ENCODE measurements around the gene OBSCN.

Gene OBSCN

DNA sequence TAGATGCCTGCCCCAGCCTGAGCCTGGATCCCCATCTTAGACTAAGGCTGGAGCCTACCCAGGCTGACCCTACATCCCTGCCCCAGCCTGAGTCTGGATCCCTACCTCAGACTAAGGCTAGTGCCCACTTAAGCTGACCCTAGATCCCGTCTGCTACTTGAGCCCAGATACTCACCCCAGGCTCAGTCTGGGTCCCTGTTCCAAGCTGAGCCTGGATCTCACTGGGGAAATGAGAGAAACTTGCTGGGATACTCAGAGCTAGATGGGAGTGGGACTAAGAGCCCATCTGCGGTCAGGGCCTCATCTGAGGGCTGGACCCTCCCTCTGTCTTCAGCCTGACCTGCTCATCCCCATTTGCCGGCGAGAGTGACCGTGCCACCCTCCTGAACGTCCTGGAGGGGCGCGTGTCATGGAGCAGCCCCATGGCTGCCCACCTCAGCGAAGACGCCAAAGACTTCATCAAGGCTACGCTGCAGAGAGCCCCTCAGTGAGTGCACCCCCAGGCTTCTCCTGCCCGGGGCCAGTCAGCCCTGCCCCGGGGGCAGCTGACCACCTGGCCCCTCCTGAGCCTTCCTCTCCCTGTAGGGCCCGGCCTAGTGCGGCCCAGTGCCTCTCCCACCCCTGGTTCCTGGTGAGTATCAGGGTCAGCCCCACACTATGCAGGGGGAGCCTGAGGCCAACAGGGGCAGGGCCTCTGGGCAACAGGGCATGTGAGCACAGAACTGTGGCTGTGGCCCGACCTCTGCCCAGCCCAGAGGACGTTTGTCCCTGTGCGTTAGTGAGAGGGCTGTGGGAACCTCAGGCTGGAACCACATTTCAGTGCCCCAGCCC is 162.0 kb downstream of the OBSCN start:
- Histone ChIP-seq H3K4me3 (ENCODE audit: low read length) (no peak overlapping the region), H3K9ac (ENCODE audit: low read length) (no peak overlapping the region), H3K4me1 (ENCODE audit: control insufficient read depth, insufficient read depth, low read length) (no peaks in the 10 kb centered on the region), H3K9me3 (ENCODE audit: control insufficient read depth, low read length) (no peaks in the 10 kb centered on the region), H3K27me3 (ENCODE audit: control insufficient read depth, insufficient read depth, low read length) (peaks cover 43% of the 10 kb centered on the region), H3K36me3 (ENCODE audit: control insufficient read depth, insufficient read depth, low read length) (no peaks in the 10 kb centered on the region)

DNA sequence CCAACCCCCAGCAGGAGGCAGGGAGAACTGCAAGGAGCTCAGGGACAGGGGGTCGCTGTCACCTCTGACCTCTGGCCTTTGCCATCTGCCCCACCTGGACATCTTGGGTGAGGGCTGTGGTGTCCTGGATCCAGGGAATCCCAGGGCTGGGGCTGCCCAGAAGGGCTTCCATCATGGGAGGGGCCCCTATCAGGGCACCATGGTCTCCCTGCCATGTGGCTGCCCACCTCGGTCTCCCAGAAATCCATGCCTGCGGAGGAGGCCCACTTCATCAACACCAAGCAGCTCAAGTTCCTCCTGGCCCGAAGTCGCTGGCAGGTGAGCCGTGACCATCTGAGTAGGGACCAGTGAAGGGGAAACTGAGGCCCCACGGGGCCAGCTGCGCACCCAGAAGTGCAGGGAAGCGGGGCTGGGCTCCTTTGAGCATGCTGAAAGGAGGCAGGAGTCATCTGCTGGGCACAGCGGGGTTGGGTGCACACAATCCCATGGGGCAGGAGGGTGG is 162.6 kb downstream of the OBSCN start:
- no peaks in the 10 kb centered on the region for H3K9me3 ChIP-seq (ENCODE audit: control insufficient read depth, low read length)
- H3K36me3 ChIP-seq (ENCODE audit: control insufficient read depth, insufficient read depth, low read length) = no peaks in the 10 kb centered on the region
- H3K27me3 ChIP-seq (ENCODE audit: control insufficient read depth, insufficient read depth, low read length) = peaks cover 43% of the 10 kb centered on the region
- no peaks in the 10 kb centered on the region for H3K4me1 ChIP-seq (ENCODE audit: control insufficient read depth, insufficient read depth, low read length)
- no peak overlapping the region for H3K4me3 ChIP-seq (ENCODE audit: low read length)
- H3K9ac ChIP-seq (ENCODE audit: low read length) = no peak overlapping the region

DNA sequence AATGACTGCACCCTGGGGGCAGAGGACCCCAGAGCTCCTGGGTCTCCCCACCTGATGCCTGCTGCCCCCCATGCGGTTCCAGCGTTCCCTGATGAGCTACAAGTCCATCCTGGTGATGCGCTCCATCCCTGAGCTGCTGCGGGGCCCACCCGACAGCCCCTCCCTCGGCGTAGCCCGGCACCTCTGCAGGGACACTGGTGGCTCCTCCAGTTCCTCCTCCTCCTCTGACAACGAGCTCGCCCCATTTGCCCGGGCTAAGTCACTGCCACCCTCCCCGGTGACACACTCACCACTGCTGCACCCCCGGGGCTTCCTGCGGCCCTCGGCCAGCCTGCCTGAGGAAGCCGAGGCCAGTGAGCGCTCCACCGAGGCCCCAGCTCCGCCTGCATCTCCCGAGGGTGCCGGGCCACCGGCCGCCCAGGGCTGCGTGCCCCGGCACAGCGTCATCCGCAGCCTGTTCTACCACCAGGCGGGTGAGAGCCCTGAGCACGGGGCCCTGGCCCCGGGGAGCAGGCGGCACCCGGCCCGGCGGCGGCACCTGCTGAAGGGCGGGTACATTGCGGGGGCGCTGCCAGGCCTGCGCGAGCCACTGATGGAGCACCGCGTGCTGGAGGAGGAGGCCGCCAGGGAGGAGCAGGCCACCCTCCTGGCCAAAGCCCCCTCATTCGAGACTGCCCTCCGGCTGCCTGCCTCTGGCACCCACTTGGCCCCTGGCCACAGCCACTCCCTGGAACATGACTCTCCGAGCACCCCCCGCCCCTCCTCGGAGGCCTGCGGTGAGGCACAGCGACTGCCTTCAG is 163.3 kb downstream of the OBSCN start:
- H3K27me3 ChIP-seq (ENCODE audit: control insufficient read depth, insufficient read depth, low read length) = peaks cover 43% of the 10 kb centered on the region
- H3K4me3 ChIP-seq (ENCODE audit: low read length) = no peak overlapping the region
- H3K4me1 ChIP-seq (ENCODE audit: control insufficient read depth, insufficient read depth, low read length) = no peaks in the 10 kb centered on the region
- no peak overlapping the region for H3K9ac ChIP-seq (ENCODE audit: low read length)
- no peaks in the 10 kb centered on the region for H3K36me3 ChIP-seq (ENCODE audit: control insufficient read depth, insufficient read depth, low read length)
- no peaks in the 10 kb centered on the region for H3K9me3 ChIP-seq (ENCODE audit: control insufficient read depth, low read length)

DNA sequence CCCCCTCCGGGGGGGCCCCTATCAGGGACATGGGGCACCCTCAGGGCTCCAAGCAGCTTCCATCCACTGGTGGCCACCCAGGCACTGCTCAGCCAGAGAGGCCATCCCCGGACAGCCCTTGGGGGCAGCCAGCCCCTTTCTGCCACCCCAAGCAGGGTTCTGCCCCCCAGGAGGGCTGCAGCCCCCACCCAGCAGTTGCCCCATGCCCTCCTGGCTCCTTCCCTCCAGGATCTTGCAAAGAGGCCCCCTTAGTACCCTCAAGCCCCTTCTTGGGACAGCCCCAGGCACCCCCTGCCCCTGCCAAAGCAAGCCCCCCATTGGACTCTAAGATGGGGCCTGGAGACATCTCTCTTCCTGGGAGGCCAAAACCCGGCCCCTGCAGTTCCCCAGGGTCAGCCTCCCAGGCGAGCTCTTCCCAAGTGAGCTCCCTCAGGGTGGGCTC is 163.9 kb downstream of the OBSCN start:
- Histone ChIP-seq H3K9ac (ENCODE audit: low read length) (no peak overlapping the region), H3K27me3 (ENCODE audit: control insufficient read depth, insufficient read depth, low read length) (peaks cover 43% of the 10 kb centered on the region), H3K4me1 (ENCODE audit: control insufficient read depth, insufficient read depth, low read length) (no peaks in the 10 kb centered on the region), H3K9me3 (ENCODE audit: control insufficient read depth, low read length) (no peaks in the 10 kb centered on the region), H3K4me3 (ENCODE audit: low read length) (no peak overlapping the region), H3K36me3 (ENCODE audit: control insufficient read depth, insufficient read depth, low read length) (no peaks in the 10 kb centered on the region)

- H3K9me3 ChIP-seq (ENCODE audit: control insufficient read depth, low read length) = no peaks in the 10 kb centered on the region
- H3K4me1 ChIP-seq (ENCODE audit: control insufficient read depth, insufficient read depth, low read length) = no peaks in the 10 kb centered on the region
- no peak overlapping the region for H3K4me3 ChIP-seq (ENCODE audit: low read length)
- H3K36me3 ChIP-seq (ENCODE audit: control insufficient read depth, insufficient read depth, low read length) = no peaks in the 10 kb centered on the region
- H3K27me3 ChIP-seq (ENCODE audit: control insufficient read depth, insufficient read depth, low read length) = peaks cover 40% of the 10 kb centered on the region
- no peak overlapping the region for H3K9ac ChIP-seq (ENCODE audit: low read length)
These were observed 164.5 kb downstream of the OBSCN start for GRCh38 chr1:228372183-228373003.

GRCh38 chr1:228373004-228373680 is 165.3 kb downstream of the OBSCN start:
- Histone ChIP-seq H3K4me1 (ENCODE audit: control insufficient read depth, insufficient read depth, low read length) (no peaks in the 10 kb centered on the region), H3K4me3 (ENCODE audit: low read length) (no peak overlapping the region), H3K36me3 (ENCODE audit: control insufficient read depth, insufficient read depth, low read length) (no peaks in the 10 kb centered on the region), H3K9me3 (ENCODE audit: control insufficient read depth, low read length) (no peaks in the 10 kb centered on the region), H3K27me3 (ENCODE audit: control insufficient read depth, insufficient read depth, low read length) (peaks cover 33% of the 10 kb centered on the region), H3K9ac (ENCODE audit: low read length) (no peak overlapping the region)

DNA sequence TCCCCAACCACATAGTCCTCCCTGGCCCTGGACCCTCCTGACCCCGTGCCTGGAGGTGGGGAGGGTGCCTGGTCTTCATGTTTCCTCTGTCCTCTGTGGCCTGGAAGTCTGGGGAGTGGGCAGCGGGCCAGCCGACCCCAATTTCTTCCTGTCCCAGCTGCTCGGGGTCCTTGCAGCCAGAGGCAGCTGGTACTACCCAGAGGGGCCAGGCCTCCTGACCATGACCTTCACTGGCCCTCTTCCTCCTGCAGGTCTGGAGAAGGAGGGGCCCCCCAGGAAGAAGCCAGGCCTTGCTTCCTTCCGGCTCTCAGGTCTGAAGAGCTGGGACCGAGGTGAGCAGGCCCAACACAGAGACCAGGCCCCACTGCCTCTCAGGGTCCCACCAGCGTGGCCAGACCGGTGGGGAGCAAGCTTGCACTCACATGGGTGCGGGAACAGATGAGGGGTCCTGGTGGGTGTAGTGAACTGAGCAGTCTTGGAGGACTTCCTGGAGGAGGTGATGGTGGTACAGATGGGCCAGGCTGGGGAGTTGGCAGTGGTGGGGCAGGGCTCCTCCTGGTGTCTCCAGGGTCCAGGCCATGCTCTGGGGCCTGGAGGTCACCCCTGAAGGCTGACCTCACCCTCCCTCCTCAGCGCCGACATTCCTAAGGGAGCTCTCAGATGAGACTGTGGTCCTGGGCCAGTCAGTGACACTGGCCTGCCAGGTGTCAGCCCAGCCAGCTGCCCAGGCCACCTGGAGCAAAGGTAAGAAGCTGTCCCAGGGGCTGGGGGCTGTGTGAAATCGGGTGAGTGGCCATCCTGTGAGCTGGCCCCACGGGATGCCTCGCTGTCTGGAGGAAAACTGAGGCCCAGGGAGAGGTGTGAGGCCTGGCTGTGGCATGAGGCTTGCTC is 166.1 kb downstream of the OBSCN start:
- H3K4me1 ChIP-seq (ENCODE audit: control insufficient read depth, insufficient read depth, low read length) = peaks cover 2% of the 10 kb centered on the region
- peaks cover 30% of the 10 kb centered on the region for H3K27me3 ChIP-seq (ENCODE audit: control insufficient read depth, insufficient read depth, low read length)
- no peaks in the 10 kb centered on the region for H3K36me3 ChIP-seq (ENCODE audit: control insufficient read depth, insufficient read depth, low read length)
- H3K9me3 ChIP-seq (ENCODE audit: control insufficient read depth, low read length) = no peaks in the 10 kb centered on the region
- no peak overlapping the region for H3K9ac ChIP-seq (ENCODE audit: low read length)
- no peak overlapping the region for H3K4me3 ChIP-seq (ENCODE audit: low read length)

DNA sequence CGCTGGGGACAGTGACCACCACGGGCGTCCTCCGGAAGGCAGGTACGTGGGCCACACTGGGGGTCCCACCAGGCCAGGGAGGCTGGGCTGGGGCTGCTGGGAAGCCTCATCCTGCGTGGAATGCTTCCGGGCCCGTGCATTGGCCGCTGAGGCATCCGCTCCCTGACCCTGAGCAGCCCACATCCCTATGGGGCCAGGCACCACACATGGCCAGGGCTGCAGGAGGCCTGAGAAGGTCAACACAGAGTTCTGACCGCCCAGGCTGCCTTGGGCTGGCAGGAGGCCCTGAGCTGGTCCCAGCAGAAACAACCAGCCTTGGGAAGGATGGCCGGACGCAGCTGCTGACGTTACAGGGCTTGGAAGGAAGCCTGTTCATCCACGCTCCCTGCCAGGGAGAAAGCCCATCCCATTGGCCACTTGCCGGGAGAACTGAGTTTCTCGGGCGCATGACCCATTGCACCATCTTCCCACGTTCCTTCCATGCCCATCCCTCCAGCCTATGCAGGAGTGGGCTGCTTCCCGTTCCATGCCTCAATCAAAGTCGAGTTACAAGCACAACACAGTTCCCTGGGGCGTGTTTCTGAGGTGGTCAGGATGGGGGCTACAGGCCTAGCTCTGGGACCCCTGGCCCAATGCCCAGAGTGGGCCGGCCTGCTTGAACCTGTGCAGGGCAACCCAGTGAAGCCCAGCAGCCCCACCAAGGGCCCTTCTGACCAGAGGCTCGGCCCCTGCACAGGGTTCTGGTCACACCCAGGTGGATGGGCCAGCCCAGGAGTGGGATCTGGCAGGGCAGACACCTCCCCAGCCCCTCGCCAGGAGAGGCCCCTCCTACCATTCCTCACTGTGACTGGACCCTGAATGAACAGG is 167.1 kb downstream of the OBSCN start:
- H3K9ac ChIP-seq (ENCODE audit: low read length) = no peak overlapping the region
- peaks cover 30% of the 10 kb centered on the region for H3K27me3 ChIP-seq (ENCODE audit: control insufficient read depth, insufficient read depth, low read length)
- no peak overlapping the region for H3K4me3 ChIP-seq (ENCODE audit: low read length)
- no peaks in the 10 kb centered on the region for H3K36me3 ChIP-seq (ENCODE audit: control insufficient read depth, insufficient read depth, low read length)
- no peaks in the 10 kb centered on the region for H3K9me3 ChIP-seq (ENCODE audit: control insufficient read depth, low read length)
- peaks cover 6% of the 10 kb centered on the region for H3K4me1 ChIP-seq (ENCODE audit: control insufficient read depth, insufficient read depth, low read length)

DNA sequence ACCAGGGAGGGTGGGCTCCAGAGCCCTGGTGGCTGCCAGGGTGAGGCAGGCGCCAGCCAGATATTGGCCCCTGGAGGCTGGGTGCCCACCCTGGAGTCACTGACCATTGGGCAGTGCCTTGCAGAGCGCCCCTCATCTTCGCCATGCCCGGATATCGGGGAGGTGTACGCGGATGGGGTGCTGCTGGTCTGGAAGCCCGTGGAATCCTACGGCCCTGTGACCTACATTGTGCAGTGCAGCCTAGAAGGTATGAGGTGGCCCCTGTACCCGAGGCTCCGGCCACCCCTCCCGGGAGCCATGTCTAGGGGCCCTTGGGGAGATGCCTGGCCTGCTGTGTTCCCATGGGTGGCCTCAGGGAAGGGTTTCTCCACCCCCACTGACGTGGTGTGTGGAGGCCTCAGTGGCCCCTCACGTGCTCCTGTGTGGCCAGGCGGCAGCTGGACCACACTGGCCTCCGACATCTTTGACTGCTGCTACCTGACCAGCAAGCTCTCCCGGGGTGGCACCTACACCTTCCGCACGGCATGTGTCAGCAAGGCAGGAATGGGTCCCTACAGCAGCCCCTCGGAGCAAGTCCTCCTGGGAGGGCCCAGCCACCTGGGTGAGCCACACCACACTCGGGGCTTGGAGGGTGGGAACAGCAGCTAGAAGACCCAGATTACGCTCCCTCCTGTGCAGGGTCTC is 167.9 kb downstream of the OBSCN start:
- H3K9me3 ChIP-seq (ENCODE audit: control insufficient read depth, low read length) = no peaks in the 10 kb centered on the region
- no peak overlapping the region for H3K4me3 ChIP-seq (ENCODE audit: low read length)
- no peak overlapping the region for H3K9ac ChIP-seq (ENCODE audit: low read length)
- no peaks in the 10 kb centered on the region for H3K36me3 ChIP-seq (ENCODE audit: control insufficient read depth, insufficient read depth, low read length)
- peaks cover 6% of the 10 kb centered on the region for H3K4me1 ChIP-seq (ENCODE audit: control insufficient read depth, insufficient read depth, low read length)
- H3K27me3 ChIP-seq (ENCODE audit: control insufficient read depth, insufficient read depth, low read length) = peaks cover 23% of the 10 kb centered on the region

DNA sequence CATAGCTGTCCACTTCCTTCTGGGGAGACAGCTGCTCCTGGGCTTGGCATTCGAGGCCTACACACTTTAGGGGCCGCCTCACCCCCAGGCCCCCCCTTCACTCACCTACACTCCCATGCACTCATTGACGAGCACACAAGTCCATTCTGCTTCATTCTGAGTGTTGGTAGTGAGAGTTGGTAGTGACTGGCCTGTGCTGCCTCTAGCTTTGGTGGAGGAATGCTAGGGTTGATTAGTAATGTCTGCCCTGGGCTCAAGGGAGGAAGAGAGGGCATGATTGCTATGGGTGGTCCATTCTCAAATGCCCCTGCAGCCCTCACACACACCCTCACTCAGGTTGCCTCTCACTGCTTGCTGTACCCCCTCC is 168.4 kb downstream of the OBSCN start:
- Histone ChIP-seq H3K36me3 (ENCODE audit: control insufficient read depth, insufficient read depth, low read length) (no peaks in the 10 kb centered on the region), H3K4me1 (ENCODE audit: control insufficient read depth, insufficient read depth, low read length) (peaks cover 6% of the 10 kb centered on the region), H3K9ac (ENCODE audit: low read length) (no peak overlapping the region), H3K4me3 (ENCODE audit: low read length) (no peak overlapping the region), H3K9me3 (ENCODE audit: control insufficient read depth, low read length) (no peaks in the 10 kb centered on the region), H3K27me3 (ENCODE audit: control insufficient read depth, insufficient read depth, low read length) (peaks cover 23% of the 10 kb centered on the region)
